ENCODE data around the gene DMD. TPM values are rescaled to one million over a fixed set of nuclear protein-coding genes. Genes with fewer than 3 reads are reported as not detected.

Gene DMD
- total and polyA plus RNA-seq, 2 donors (not counting 1 experiment from before 2014, with no cell fraction given): 2.0 to 51.8 TPM

DNA sequence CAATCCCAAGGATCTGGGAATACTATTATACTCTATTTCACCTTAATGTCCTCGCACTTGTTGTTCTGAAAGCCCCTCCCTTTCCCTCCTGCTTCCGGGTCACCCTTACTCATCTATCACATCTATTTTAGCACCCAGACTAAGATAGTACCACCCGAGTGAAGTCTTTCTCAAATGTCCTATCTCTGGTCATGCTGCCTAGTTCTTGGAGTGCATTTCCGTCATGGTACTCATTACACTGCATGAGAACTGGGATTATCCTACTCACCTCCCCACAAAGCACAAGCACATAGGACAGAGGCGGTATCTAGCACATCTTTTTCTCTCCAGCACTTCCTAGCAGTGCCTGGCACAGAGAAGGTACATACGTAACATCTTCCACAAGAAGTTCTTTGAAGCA, 1195.2 kb downstream of the DMD start:
- H3K27me3 Mint-ChIP-seq: no peaks in the 10 kb centered on the region

DNA sequence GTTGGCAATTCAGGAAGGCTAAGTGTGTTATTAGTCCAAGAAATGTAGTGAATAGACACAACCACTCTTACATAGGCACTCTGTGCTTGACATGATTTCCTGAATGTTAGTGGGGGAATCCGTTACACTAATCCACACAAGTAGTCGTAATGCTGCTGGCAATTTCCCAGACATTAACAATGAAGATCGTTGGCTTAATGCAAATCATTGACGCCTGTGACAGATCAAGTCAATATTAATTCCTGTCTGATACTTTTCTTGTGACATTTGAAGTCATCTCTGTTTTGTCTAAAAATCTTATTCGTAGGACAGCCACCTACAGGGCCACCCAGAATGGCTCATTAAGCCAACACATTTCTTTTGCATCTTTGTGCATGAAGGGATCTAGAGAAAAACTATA, 1200.4 kb downstream of the DMD start:
- H3K9me3 ChIP-seq (ENCODE audit: control extremely low read depth in 1 of 3, control insufficient read depth in 2 of 3, insufficient read depth in 1 of 3, low read length in 2 of 3): no peaks in the 10 kb centered on the region
- DNase-seq (no peak), ATAC-seq (ENCODE audit: low read depth) (no peak)
- Mint-ChIP-seq H3K9me3 (ENCODE audit: insufficient read depth) (no peaks in the 10 kb centered on the region), H3K4me1 (no peaks in the 10 kb centered on the region), H3K27me3 (no peaks in the 10 kb centered on the region), H3K4me3 (no peak overlapping the region), H3K27ac (no peak overlapping the region)
- H4K20me1 ChIP-seq (ENCODE audit: control insufficient read depth, insufficient read depth, low read length, poor library complexity, severe bottlenecking): no peaks in the 10 kb centered on the region
- no peak overlapping the region for H3K27ac ChIP-seq (ENCODE audit: low read length in 2 of 2)
- intact Hi-C loops (cut with micrococcal nuclease): no loop called here
- no peak overlapping the region for H3K4me3 ChIP-seq (ENCODE audit: control extremely low read depth in 1 of 5, extremely low read depth in 1 of 5, insufficient read depth in 1 of 5, low read depth in 2 of 5, low read length in 4 of 5)
- ChIA-PET CTCF (no interaction called here), POLR2A (no interaction called here)
- WGBS (ENCODE audit: insufficient coverage): 100% methylated on average over 1 of the region's 5 CpGs
- no peak overlapping the region for H3K9ac ChIP-seq (ENCODE audit: low read length)
- no peak overlapping the region for H3K4me2 ChIP-seq (replicated peaks; ENCODE audit: low read depth, low read length, poor library complexity, severe bottlenecking)
- no peak overlapping the region for H2AFZ ChIP-seq (ENCODE audit: insufficient read depth, low read depth, low read length, poor library complexity, severe bottlenecking)
- H3K4me1 ChIP-seq (ENCODE audit: control insufficient read depth in 2 of 2, insufficient read depth in 2 of 2, low read length in 2 of 2): no peaks in the 10 kb centered on the region
- no peaks in the 10 kb centered on the region for H3K36me3 ChIP-seq (replicated peaks in 1 of 2; ENCODE audit: control extremely low read depth in 1 of 2, control insufficient read depth in 1 of 2, extremely low read depth in 1 of 2, insufficient read depth in 2 of 2, low read length in 1 of 2)
- H3K27me3 ChIP-seq (replicated peaks in 1 of 4; ENCODE audit: control extremely low read depth in 1 of 4, control insufficient read depth in 3 of 4, insufficient read depth in 4 of 4, low read length in 3 of 4): no peaks in the 10 kb centered on the region
- no peaks in the 10 kb centered on the region for H3K79me2 ChIP-seq (ENCODE audit: control insufficient read depth, insufficient read depth, low read length)
- TF ChIP-seq CTCF (IDR thresholded peaks at IDR 0.05): no peak
- no peak for TF ChIP-seq EZH2 (IDR thresholded peaks at IDR 0.05; ENCODE audit: borderline replicate concordance, insufficient read depth, low read depth, low read length, poor library complexity, severe bottlenecking)

More for the DNA sequence above, 1195.2 kb downstream of the DMD start:
- H3K4me1 ChIP-seq (ENCODE audit: control insufficient read depth in 2 of 2, insufficient read depth in 2 of 2, low read length in 2 of 2): no peaks in the 10 kb centered on the region
- Mint-ChIP-seq H3K27ac (no peak overlapping the region), H3K4me3 (no peak overlapping the region), H3K9me3 (ENCODE audit: insufficient read depth) (no peaks in the 10 kb centered on the region), H3K4me1 (no peaks in the 10 kb centered on the region)
- no peak overlapping the region for H3K4me2 ChIP-seq (replicated peaks; ENCODE audit: low read depth, low read length, poor library complexity, severe bottlenecking)
- H3K27me3 ChIP-seq (replicated peaks in 1 of 4; ENCODE audit: control extremely low read depth in 1 of 4, control insufficient read depth in 3 of 4, insufficient read depth in 4 of 4, low read length in 3 of 4): no peaks in the 10 kb centered on the region
- no peak overlapping the region for H3K9ac ChIP-seq (ENCODE audit: low read length)
- no peak for ATAC-seq (ENCODE audit: low read depth)
- WGBS (ENCODE audit: insufficient coverage): 97% methylated on average over 4 of the region's 6 CpGs
- no peak overlapping the region for H3K4me3 ChIP-seq (ENCODE audit: control extremely low read depth in 1 of 5, extremely low read depth in 1 of 5, insufficient read depth in 1 of 5, low read depth in 2 of 5, low read length in 4 of 5)
- no peak for DNase-seq
- TF ChIP-seq EZH2 (IDR thresholded peaks at IDR 0.05; ENCODE audit: borderline replicate concordance, insufficient read depth, low read depth, low read length, poor library complexity, severe bottlenecking) (no peak), CTCF (IDR thresholded peaks at IDR 0.05) (no peak)
- no peak overlapping the region for H3K27ac ChIP-seq (ENCODE audit: low read length in 2 of 2)
- intact Hi-C loops (cut with micrococcal nuclease): no loop called here
- CTCF ChIA-PET: no interaction called here
- no peaks in the 10 kb centered on the region for H3K36me3 ChIP-seq (replicated peaks in 1 of 2; ENCODE audit: control extremely low read depth in 1 of 2, control insufficient read depth in 1 of 2, extremely low read depth in 1 of 2, insufficient read depth in 2 of 2, low read length in 1 of 2)
- H3K9me3 ChIP-seq (ENCODE audit: control extremely low read depth in 1 of 3, control insufficient read depth in 2 of 3, insufficient read depth in 1 of 3, low read length in 2 of 3): no peaks in the 10 kb centered on the region
- POLR2A ChIA-PET: no interaction called here
- H3K79me2 ChIP-seq (ENCODE audit: control insufficient read depth, insufficient read depth, low read length): no peaks in the 10 kb centered on the region
- H4K20me1 ChIP-seq (ENCODE audit: control insufficient read depth, insufficient read depth, low read length, poor library complexity, severe bottlenecking): no peaks in the 10 kb centered on the region
- no peak overlapping the region for H2AFZ ChIP-seq (ENCODE audit: insufficient read depth, low read depth, low read length, poor library complexity, severe bottlenecking)
